ENCODE measurements around the gene RHNO1.

- TF ChIP-seq CTCF (IDR thresholded peaks at IDR 0.05) (no peak), POLR2A (IDR thresholded peaks at IDR 0.05) (no peak)
Observed at GRCh38 chr12:2845280-2845679, 31.7 kb upstream of the RHNO1 start.
